NCI-H1105 (cell line): Measurements from ENCODE around the gene SMAP1.

Experiments
- DNase-seq: peaks from one replicate; lab custom pipeline; 2025; lab: John Stamatoyannopoulos, UW

SMAP1 gene

GRCh38 chr6:70667711-70668498 lies at the start of gene SMAP1:
Gene SMAP1 (plus strand): TSS chr6:70667883. CDS start chr6:70668024, 141 bp downstream.
- DNase-seq = peak; percentile 92

GRCh38 chr6:70620746-70621145 lies 46.9 kb upstream of the SMAP1 start:
- DNase-seq = no peak

- no peak for DNase-seq
These were observed 45.2 kb upstream of the SMAP1 start for GRCh38 chr6:70622461-70622860.

GRCh38 chr6:70625436-70625835 lies 42.2 kb upstream of the SMAP1 start:
- no peak for DNase-seq

GRCh38 chr6:70627500-70628254 lies 40.0 kb upstream of the SMAP1 start:
- DNase-seq = no peak

GRCh38 chr6:70629929-70630328 lies 37.8 kb upstream of the SMAP1 start:
- no peak for DNase-seq

- no peak for DNase-seq
These were observed 33.8 kb upstream of the SMAP1 start for GRCh38 chr6:70633870-70634269.

- DNase-seq = no peak
These were observed 31.1 kb upstream of the SMAP1 start for GRCh38 chr6:70636596-70636995.

- no peak for DNase-seq
These were observed 29.2 kb upstream of the SMAP1 start for GRCh38 chr6:70638468-70638867.

GRCh38 chr6:70651326-70651905 lies 16.3 kb upstream of the SMAP1 start:
- no peak for DNase-seq

GRCh38 chr6:70652216-70652615 lies 15.5 kb upstream of the SMAP1 start:
- no peak for DNase-seq

- no peak for DNase-seq
These were observed 10.0 kb upstream of the SMAP1 start for GRCh38 chr6:70657706-70658105.

GRCh38 chr6:70663881-70664466 lies 3.7 kb upstream of the SMAP1 start:
- no peak for DNase-seq

GRCh38 chr6:70666706-70667105 lies 977 bp upstream of the SMAP1 start:
- no peak for DNase-seq

GRCh38 chr6:70667256-70667710 lies 400 bp upstream of the SMAP1 start:
- no peak for DNase-seq

GRCh38 chr6:70668499-70668812 lies 773 bp downstream of the SMAP1 start:
- DNase-seq = peak; percentile 49

- no peak for DNase-seq
These were observed 1.4 kb downstream of the SMAP1 start for GRCh38 chr6:70669133-70669532.

GRCh38 chr6:70672549-70672948 lies 4.9 kb downstream of the SMAP1 start:
- no peak for DNase-seq

- DNase-seq = no peak
These were observed 5.4 kb downstream of the SMAP1 start for GRCh38 chr6:70673054-70673453.

- DNase-seq = no peak
These were observed 5.9 kb downstream of the SMAP1 start for GRCh38 chr6:70673601-70674000.

GRCh38 chr6:70675822-70676221 lies 8.1 kb downstream of the SMAP1 start:
- DNase-seq = no peak

- no peak for DNase-seq
These were observed 9.1 kb downstream of the SMAP1 start for GRCh38 chr6:70676821-70677220.

- no peak for DNase-seq
These were observed 12.7 kb downstream of the SMAP1 start for GRCh38 chr6:70680396-70680795.
